HG02840 (cell line): ENCODE data around the gene GALNT1.

Experiments
- ATAC-seq: cut with Tn5 transposase; IDR thresholded peaks from one replicate; pipeline ENCODE4 v1.9.1; 2021; ENCODE audit warnings: mild to moderate bottlenecking, moderate library complexity, moderate number of reproducible peaks; ENCODE audit not compliant: unreplicated experiment, low FRiP score

GALNT1 gene

DNA sequence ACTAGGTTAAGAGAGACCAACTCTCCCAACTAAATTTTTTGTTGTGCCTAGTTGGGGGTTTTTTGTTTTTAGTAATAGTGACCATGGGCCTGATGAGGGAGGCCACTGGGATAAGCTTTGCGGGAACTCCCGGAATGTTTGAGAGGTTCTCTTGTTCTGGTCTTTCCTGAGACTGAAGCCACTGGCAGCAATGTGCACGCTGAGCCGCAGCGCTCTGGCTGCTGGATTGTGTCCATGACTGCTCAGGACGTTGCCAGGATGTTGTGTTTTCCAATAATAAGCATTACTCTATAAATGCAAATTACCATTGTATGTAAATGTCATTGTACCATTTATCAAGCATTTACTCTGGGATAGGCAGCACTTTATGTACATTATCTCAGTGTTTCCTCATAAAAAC lies 126.1 kb downstream of the GALNT1 start:
- no peak for ATAC-seq

DNA sequence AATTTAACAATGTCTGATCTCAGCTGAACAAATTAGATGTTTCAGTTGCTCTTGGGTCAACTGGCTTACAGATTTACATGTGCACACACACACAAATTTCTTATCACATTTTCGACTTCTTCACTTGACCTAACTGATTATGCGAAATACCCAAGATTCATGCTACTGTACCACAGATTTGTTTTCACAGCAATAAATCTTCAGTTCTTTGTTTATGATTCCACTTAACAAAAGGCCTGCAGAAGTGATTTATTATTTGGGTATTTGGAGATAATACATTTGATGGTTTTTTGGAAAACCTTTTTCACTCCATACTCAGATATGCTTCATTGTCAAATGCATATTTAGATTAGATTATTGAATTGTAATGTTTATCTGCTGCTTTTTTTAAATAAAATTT lies 129.0 kb downstream of the GALNT1 start:
- ATAC-seq, result no peak

- ATAC-seq, result no peak
Measured at GRCh38 chr18:35711227-35711626, 129.7 kb downstream of the GALNT1 start.

DNA sequence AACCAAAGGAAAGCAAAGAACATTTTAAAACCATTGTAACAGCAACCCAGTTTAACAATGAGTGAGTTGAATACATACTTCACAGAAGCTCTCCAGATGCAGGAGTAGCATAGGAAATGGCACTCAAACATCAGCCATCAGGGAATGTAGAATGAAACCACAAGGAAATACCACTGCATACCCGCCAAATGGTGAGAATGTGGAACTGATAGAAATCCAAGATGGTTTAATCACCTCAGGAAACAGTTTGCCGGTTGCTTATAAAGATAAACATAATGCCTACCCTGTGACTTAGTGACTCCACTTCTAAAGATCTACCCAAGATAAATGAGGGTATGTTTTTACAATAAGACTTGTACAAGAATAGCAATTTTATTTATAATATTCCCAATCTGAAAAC lies 132.0 kb downstream of the GALNT1 start:
- no peak for ATAC-seq

- no peak for ATAC-seq
Measured at GRCh38 chr18:35714539-35714938, 133.0 kb downstream of the GALNT1 start.

DNA sequence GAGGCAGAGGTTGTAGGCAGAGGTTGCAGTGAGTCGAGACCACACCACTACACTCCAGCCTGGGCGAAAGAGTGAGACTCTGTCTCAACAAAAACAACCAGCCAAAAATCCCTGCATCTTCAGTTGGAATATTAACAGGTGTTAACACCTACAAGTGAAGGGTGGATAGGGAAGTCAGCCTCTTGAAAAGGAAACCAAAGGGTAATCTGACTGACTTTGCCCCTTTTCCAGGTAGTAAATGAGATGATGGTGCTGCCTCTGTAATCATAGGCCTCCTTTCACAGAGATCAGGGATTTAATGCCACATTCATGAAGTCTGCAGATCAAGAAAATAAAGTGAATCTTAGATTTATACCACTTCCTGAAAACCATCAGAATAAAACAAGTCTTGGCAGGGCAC lies 133.6 kb downstream of the GALNT1 start:
- no peak for ATAC-seq

GRCh38 chr18:35716169-35716831 lies 134.8 kb downstream of the GALNT1 start:
- ATAC-seq, result no peak

GRCh38 chr18:35717182-35717581 lies 135.6 kb downstream of the GALNT1 start:
- ATAC-seq, result no peak

GRCh38 chr18:35721431-35722081 lies 140.0 kb downstream of the GALNT1 start:
- ATAC-seq, result no peak

DNA sequence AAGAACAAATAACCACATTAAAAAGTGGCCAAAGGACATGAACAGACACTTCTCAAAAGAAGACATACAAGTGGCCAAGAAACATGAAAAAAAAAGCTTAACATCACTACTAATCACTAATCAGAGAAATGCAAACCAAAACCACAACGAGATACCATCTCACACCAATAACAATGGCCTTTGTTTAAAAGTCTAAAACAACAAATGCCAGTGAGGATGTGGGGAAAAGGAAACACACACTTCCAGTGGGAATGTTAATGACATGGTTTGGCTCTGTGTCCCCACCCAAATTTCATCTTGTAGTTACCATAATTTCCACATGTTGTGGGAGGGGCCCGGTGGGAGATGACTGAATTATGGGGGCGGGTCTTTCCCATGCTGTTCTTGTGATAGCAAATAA lies 147.1 kb downstream of the GALNT1 start:
- ATAC-seq, result no peak

GRCh38 chr18:35729991-35730668 lies 148.6 kb downstream of the GALNT1 start:
- no peak for ATAC-seq

DNA sequence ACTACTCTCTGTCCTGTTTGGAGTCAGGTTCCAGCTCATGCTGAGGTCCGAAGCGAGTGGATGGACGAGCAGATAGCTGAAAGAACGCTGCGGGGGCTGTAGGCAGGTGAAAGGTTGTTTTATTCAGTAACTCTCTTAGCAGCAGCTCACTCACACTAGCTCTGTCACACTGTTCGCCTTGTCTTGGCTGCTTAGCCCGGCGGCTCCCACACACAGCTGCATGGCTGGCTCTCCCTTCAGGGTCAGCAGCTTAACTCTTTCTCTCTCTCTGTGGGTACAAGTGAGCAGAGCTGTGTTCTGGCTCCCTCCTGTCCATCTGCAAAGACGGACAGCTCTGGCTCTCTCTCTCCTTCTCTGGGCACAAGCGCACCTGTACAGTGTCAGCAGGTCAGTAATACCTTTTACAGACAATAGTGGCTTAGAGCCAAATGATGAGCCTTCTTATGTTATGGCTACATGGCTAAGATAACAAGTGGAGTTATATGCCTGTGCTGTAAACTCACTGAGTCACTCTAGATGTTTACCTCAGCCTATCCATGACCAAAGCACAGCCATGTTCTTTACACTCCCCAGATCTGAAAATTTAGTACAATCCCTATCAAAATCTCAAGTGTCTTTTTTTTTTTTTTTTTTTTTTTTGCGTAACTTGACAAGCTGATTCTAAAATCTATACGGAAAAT lies 149.3 kb downstream of the GALNT1 start:
- ATAC-seq, result no peak

GRCh38 chr18:35731701-35732100 lies 150.2 kb downstream of the GALNT1 start:
- no peak for ATAC-seq

- no peak for ATAC-seq
Measured at GRCh38 chr18:35732162-35732561, 150.6 kb downstream of the GALNT1 start.

- no peak for ATAC-seq
Measured at GRCh38 chr18:35732636-35733035, 151.1 kb downstream of the GALNT1 start.

DNA sequence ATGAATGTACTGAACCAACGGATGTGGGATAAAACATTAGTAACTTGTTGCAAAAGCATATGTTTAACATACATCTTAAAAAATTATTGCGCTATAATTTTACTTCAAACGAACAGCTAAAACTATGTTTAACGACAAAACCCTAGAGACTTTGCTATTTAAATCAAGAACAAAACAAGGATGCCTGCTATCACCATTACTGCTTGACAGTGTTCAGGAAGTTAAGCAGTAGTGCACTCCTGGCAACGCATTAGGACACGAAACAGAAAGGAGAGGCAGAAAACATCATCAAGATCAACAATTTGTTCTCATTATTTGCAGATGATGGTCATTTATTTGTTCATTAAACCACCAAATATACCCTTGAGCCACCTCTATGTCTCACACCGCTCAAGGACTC lies 151.9 kb downstream of the GALNT1 start:
- ATAC-seq, result no peak

- ATAC-seq, result no peak
Measured at GRCh38 chr18:35736696-35737095, 155.2 kb downstream of the GALNT1 start.

GRCh38 chr18:35739778-35740177 lies 158.2 kb downstream of the GALNT1 start:
- no peak for ATAC-seq

- no peak for ATAC-seq
Measured at GRCh38 chr18:35740656-35741055, 159.1 kb downstream of the GALNT1 start.

- no peak for ATAC-seq
Measured at GRCh38 chr18:35743916-35744315, 162.4 kb downstream of the GALNT1 start.

DNA sequence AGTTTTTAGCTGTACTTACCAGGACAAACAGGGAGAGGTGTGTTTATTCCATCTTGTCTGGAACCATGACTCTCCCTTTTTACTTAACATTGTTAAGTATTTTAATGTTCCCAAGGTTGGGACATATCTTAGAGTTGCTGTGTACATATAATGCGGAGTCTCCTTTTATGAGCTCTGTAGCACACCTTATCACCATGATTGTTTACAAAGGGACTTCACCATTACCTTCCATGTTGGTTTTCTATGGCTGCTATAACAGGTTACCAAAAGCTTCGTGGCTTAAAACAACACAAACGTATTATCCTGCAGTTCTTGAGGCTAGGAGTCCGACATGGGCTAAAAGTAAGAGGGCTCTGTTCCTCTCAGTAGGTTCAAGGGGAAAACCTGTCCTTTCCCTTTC lies 164.3 kb downstream of the GALNT1 start:
- no peak for ATAC-seq
